Rectal smooth muscle tissue (tissue), 1 donor: Measurements from ENCODE around the gene SETBP1.

Experiments
- H3K27ac ChIP-seq: one replicate; pipeline ENCODE4 v1.7.0; 2013; ENCODE audit warnings: low read depth, low read length, inconsistent platforms
- H3K27me3 ChIP-seq: one replicate; pipeline ENCODE4 v1.7.0; 2013; ENCODE audit warnings: low read length; ENCODE audit not compliant: control insufficient read depth, insufficient read depth
- H3K36me3 ChIP-seq: one replicate; pipeline ENCODE4 v1.7.0; 2013; ENCODE audit warnings: low read length; ENCODE audit not compliant: control insufficient read depth, insufficient read depth
- H3K4me1 ChIP-seq: one replicate; pipeline ENCODE4 v1.7.0; 2013; ENCODE audit warnings: low read length; ENCODE audit not compliant: control insufficient read depth, insufficient read depth
- H3K4me3 ChIP-seq: one replicate; pipeline ENCODE4 v1.7.0; 2013; ENCODE audit warnings: low read length
- H3K9ac ChIP-seq: one replicate; pipeline ENCODE4 v1.7.0; 2013; ENCODE audit warnings: low read length

SETBP1 gene

DNA sequence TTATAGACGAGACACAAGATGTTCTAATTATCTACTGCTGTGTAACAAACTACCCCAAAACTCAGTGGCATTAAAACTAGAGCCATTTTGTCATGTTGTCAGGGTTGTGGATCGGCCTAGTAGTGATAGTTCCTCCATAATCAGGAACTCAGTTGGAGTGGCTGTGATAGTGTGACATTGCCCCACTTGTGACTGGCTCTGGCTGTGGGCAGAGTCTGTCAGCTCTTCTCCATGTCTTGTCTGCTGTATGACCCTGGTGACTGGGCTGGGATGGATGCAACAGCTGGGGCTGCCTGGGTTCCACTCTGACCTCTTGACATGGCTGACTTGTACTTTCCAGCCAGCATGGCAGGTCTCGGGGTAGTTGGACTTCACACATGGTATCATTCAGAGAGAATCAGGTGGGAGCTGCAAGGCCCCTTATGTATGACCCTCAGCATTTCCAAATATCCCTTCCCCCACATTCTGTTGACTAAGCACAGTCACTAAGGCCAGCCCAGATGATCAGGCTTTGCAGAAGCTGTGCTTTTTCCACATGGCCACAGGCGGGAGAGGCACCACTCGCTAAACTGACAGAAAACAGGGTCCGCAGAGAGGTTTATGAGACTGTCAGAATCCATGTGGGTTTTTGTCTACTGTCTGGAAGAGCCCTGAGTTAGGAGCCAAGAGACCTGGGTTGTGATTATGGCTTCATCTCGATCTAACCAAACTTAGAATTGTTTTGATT is 50.3 kb downstream of the SETBP1 start:
- Histone ChIP-seq H3K27me3 (no peaks in the 10 kb centered on the region), H3K4me3 (no peak overlapping the region), H3K27ac (peak overlapping the region; percentile 41), H3K36me3 (no peaks in the 10 kb centered on the region), H3K4me1 (peaks cover 36% of the 10 kb centered on the region), H3K9ac (no peak overlapping the region)

GRCh38 chr18:44731530-44732237 is 51.0 kb downstream of the SETBP1 start:
- peak overlapping the region; percentile 41 for H3K27ac ChIP-seq
- H3K9ac ChIP-seq = no peak overlapping the region
- no peaks in the 10 kb centered on the region for H3K36me3 ChIP-seq
- no peak overlapping the region for H3K4me3 ChIP-seq
- H3K27me3 ChIP-seq = no peaks in the 10 kb centered on the region
- H3K4me1 ChIP-seq = peaks cover 32% of the 10 kb centered on the region

- Histone ChIP-seq H3K27ac (peak overlapping the region; percentile 41), H3K36me3 (no peaks in the 10 kb centered on the region), H3K9ac (no peak overlapping the region), H3K27me3 (no peaks in the 10 kb centered on the region), H3K4me3 (no peak overlapping the region), H3K4me1 (peaks cover 28% of the 10 kb centered on the region)
These were observed 51.5 kb downstream of the SETBP1 start for GRCh38 chr18:44732238-44732563.

- no peak overlapping the region for H3K9ac ChIP-seq
- no peaks in the 10 kb centered on the region for H3K27me3 ChIP-seq
- peaks cover 24% of the 10 kb centered on the region for H3K4me1 ChIP-seq
- no peaks in the 10 kb centered on the region for H3K36me3 ChIP-seq
- peak overlapping the region; percentile 41 for H3K27ac ChIP-seq
- H3K4me3 ChIP-seq = no peak overlapping the region
These were observed 51.9 kb downstream of the SETBP1 start for GRCh38 chr18:44732599-44732998.

DNA sequence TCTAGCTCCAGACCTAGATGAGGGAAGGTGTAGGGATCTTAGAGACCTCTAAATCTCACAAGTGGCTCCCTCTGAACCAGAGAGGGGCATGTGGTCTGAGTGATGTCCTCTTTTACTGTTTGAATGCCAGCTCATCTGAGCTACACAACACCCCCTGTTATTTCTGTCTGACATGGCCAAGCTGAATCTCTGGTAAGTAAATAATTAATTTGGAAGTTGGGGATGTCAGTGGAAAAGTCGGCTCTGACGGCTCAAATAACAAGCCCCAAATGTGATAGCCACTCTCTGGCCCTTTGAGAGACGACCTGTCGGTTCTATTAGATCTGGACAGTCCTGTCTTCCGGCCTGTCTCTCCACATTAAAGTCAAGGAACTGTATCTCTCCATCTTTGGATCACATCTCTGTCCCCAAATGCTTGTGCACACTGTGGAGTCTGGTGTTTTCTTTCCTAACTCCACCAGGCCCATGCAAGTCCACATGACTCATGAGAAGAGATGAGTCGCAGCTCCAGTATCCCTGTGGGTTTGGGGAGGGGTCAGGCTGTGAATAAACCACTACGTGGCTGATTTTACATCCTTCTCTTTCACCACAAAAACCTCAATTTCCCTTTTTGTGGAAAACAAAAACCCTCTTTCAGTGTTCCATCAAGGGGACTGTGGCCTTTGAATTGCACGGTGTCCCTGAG is 52.5 kb downstream of the SETBP1 start:
- H3K36me3 ChIP-seq = peaks cover 3% of the 10 kb centered on the region
- H3K27me3 ChIP-seq = no peaks in the 10 kb centered on the region
- H3K4me1 ChIP-seq = peaks cover 22% of the 10 kb centered on the region
- H3K27ac ChIP-seq = peak overlapping the region; percentile 41
- no peak overlapping the region for H3K9ac ChIP-seq
- H3K4me3 ChIP-seq = no peak overlapping the region

DNA sequence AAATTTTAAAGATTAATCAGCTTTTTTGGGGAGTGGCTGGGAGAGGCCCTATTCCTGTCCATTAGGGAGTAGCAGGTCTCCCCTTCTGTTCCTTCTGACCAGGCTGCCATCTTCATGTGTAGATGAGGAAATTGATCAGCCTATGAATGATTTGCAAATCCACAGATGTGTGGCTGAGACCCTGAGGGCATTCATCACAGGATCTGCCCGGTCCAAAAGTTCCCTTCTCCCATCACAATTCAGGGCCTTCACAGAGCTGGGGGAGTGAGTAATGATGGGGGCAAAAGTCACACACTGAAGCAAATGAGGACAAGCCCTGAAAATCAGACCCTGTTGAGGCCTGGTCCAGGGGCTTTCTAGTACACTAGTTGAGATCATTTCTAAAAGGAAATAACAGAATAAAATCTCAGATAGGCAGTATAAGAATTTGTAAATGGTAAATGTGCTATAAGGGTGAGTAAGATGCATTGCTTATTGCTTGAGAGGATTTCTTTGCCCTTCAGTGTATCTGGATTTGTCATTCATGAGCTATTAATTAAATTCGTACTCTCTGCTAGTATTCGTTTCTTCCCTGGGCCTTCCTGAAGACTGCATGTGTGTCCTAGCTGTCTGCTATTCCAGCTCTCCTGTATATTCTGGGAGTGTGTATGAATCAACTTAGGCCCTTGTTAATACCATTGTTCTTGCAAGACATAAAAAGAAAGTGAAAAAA is 53.2 kb downstream of the SETBP1 start:
- H3K4me1 ChIP-seq = peaks cover 22% of the 10 kb centered on the region
- no peak overlapping the region for H3K27ac ChIP-seq
- H3K27me3 ChIP-seq = no peaks in the 10 kb centered on the region
- H3K36me3 ChIP-seq = peaks cover 3% of the 10 kb centered on the region
- H3K4me3 ChIP-seq = no peak overlapping the region
- no peak overlapping the region for H3K9ac ChIP-seq

- peaks cover 18% of the 10 kb centered on the region for H3K4me1 ChIP-seq
These were observed 54.4 kb downstream of the SETBP1 start for GRCh38 chr18:44735096-44735495.

DNA sequence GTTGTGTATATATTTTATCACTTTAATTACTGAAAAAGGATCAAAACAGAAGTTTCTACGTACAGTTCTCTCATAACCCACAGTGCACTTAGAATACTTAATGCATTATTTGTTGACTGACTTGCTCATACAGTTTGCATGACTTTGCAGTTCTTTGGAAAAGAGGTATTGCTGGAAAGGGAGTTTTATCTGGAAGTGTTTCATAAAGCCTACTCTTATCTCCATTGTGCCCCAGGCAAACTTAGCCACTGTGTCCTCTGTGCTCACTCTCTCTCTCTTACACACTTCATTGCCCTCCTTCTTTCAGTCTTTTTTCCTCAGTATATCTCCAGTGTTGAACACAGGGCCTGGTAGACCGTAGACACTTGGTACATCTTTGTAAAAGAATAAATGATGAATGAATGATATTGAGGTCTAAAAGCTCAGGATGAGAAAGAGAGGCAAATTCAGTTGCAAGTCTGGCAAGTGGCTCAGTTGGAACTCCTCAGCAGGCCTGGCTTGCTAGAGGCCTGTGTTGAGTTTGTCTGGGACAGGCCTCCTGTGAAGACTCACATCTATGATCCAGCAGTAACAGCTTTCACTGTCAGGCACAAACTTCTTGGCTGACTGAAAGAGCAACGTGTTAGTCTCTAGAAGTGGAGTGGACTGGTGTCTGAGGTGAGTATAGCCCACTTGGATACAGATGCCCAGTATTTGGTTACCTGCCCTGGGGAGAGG is 56.1 kb downstream of the SETBP1 start:
- no peak overlapping the region for H3K4me3 ChIP-seq
- H3K36me3 ChIP-seq = peaks cover 3% of the 10 kb centered on the region
- H3K27ac ChIP-seq = peak overlapping the region; percentile 63
- no peak overlapping the region for H3K9ac ChIP-seq
- H3K4me1 ChIP-seq = peaks cover 16% of the 10 kb centered on the region
- H3K27me3 ChIP-seq = no peaks in the 10 kb centered on the region

More at GRCh38 chr18:44735096-44735495, 54.4 kb downstream of the SETBP1 start:
- Histone ChIP-seq H3K36me3 (peaks cover 3% of the 10 kb centered on the region), H3K4me3 (no peak overlapping the region), H3K27me3 (no peaks in the 10 kb centered on the region), H3K9ac (no peak overlapping the region), H3K27ac (no peak overlapping the region)

DNA sequence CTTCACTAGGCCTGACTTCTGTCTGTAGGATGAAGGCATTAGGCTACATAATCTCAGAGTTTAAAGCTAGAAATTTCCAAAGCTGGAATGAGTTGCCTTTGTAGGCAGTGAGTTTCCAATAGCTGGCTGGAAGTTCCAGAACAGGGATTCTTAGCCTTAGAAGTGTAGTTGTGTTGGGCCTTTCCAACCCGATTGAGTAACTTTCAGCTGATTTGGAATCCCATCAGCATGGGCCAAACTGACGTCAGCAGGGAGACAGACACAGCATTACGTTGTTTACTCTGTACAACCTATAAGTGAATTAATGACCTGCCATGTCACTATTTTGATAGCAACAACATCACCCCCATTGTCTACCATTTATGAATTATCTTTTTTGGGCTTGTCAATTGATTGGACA is 56.9 kb downstream of the SETBP1 start:
- no peaks in the 10 kb centered on the region for H3K27me3 ChIP-seq
- no peak overlapping the region for H3K9ac ChIP-seq
- peaks cover 15% of the 10 kb centered on the region for H3K4me1 ChIP-seq
- peaks cover 3% of the 10 kb centered on the region for H3K36me3 ChIP-seq
- no peak overlapping the region for H3K27ac ChIP-seq
- H3K4me3 ChIP-seq = no peak overlapping the region

- Histone ChIP-seq H3K27me3 (no peaks in the 10 kb centered on the region), H3K4me3 (no peak overlapping the region), H3K36me3 (peaks cover 3% of the 10 kb centered on the region), H3K9ac (no peak overlapping the region), H3K27ac (no peak overlapping the region), H3K4me1 (peaks cover 31% of the 10 kb centered on the region)
These were observed 59.3 kb downstream of the SETBP1 start for GRCh38 chr18:44740000-44740399.

- Histone ChIP-seq H3K27ac (peak overlapping the region; percentile 46), H3K9ac (no peak overlapping the region), H3K27me3 (no peaks in the 10 kb centered on the region), H3K36me3 (peaks cover 3% of the 10 kb centered on the region), H3K4me3 (no peak overlapping the region), H3K4me1 (peaks cover 31% of the 10 kb centered on the region)
These were observed 60.4 kb downstream of the SETBP1 start for GRCh38 chr18:44741085-44741484.

DNA sequence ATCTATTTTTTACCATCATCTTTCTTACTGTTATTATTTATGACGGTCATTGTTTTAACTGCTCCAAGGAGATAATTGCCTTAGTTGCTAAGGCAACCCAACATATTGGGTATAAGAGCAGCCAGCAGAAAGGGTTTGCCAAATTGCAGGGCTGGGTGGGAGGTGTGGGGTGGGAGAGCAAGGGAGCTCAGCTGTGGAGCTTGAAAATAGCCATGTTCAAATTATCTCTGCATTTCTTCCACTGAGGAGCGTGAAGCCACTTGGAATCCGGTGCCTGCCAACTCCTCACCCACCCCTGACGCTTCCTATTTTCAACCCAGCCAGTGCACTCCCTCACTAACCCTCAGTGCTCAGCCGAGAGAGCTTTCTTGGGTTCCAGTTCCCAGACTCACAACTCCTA is 60.8 kb downstream of the SETBP1 start:
- Histone ChIP-seq H3K9ac (no peak overlapping the region), H3K27ac (peak overlapping the region; percentile 46), H3K4me1 (peaks cover 31% of the 10 kb centered on the region), H3K4me3 (no peak overlapping the region), H3K27me3 (no peaks in the 10 kb centered on the region), H3K36me3 (peaks cover 3% of the 10 kb centered on the region)
